Left lung (tissue), 10 donors: Measurements from ENCODE around the gene EPHX1. TPM values are rescaled to one million over a fixed set of nuclear protein-coding genes. Genes with fewer than 3 reads are reported as not detected.

ENCODE experiments used
- ATAC-seq: fragments of 200-7000 bp; cut with Tn5 transposase; one replicate; pipeline ENCODE4 v1.9.1; 2020; ENCODE audit warnings: moderate library complexity
- DNase-seq, 4 donors: peaks; one replicate each; pipeline ENCODE4 v3.0.0-alpha.2; 2013 to 2020
- H3K27ac ChIP-seq, 2 donors: fragments of 200-600 bp; sonication (generic) in 1 of 2; one replicate each; pipeline versions ENCODE4 v1.5.0 to v1.8.0; 2020 to 2021
- H3K27me3 ChIP-seq, 2 donors: fragments of 200-600 bp; sonication (generic) in 1 of 2; one replicate each; pipeline versions ENCODE4 v1.5.0 to v1.8.0; 2020 to 2021
- H3K36me3 ChIP-seq, 2 donors: fragments of 200-600 bp; sonication (generic) in 1 of 2; one replicate each; pipeline versions ENCODE4 v1.5.0 to v1.8.0; 2020 to 2021
- H3K4me1 ChIP-seq, 2 donors: fragments of 200-600 bp; one replicate each; pipeline ENCODE4 v1.8.0; 2021
- H3K4me3 ChIP-seq, 2 donors: fragments of 200-600 bp; sonication (generic) in 1 of 2; one replicate each; pipeline versions ENCODE4 v1.5.0 to v1.8.0; 2020 to 2021; ENCODE audit warnings: mild to moderate bottlenecking in 1 of 2
- H3K9me3 ChIP-seq, 2 donors: fragments of 200-600 bp; sonication (generic) in 1 of 2; one replicate each; pipeline versions ENCODE4 v1.5.0 to v1.8.0; 2020 to 2021
- intact Hi-C, 2 donors: fragments of 100-400 bp; cut with DNase I; formaldehyde crosslinking; loops; one replicate each; pipeline versions ENCODE4 v1.11.2 to v1.14.2; 2022
- polyA plus RNA-seq, 6 donors: library from polyadenylated mRNA; unstranded; fragments of 120-200 nt; gene quantifications; one replicate each; pipeline ENCODE4 v1.2.1, GENCODE V29; 2013; ENCODE audit not compliant: insufficient read length in 6 of 6
- total RNA-seq, 2 donors: library from RNA; stranded (reverse); fragmentation: NEBNext Ultra II Directional; extraction: Animal tissue kit (Norgen Biotek cat#: 25700); gene quantifications; one replicate each; pipeline ENCODE4 v1.2.1, GENCODE V29; 2021
- TF ChIP-seq, protein P1 (sequence below), 2 donors: fragments of 200-600 bp; sonication (generic) in 1 of 2; IDR thresholded peaks; one replicate each; pipeline versions ENCODE4 v1.5.0 to v1.8.0; 2021; ENCODE audit warnings: antibody characterized with exemption in 2 of 2
- donor health status: DM: no; HTN: yes; CAD: no.
- donor health status: DM: no; HTN: no; CAD: no.

Gene EPHX1
- total and polyA plus RNA-seq, 8 donors, result 109 to 305 (median 119) TPM

DNA sequence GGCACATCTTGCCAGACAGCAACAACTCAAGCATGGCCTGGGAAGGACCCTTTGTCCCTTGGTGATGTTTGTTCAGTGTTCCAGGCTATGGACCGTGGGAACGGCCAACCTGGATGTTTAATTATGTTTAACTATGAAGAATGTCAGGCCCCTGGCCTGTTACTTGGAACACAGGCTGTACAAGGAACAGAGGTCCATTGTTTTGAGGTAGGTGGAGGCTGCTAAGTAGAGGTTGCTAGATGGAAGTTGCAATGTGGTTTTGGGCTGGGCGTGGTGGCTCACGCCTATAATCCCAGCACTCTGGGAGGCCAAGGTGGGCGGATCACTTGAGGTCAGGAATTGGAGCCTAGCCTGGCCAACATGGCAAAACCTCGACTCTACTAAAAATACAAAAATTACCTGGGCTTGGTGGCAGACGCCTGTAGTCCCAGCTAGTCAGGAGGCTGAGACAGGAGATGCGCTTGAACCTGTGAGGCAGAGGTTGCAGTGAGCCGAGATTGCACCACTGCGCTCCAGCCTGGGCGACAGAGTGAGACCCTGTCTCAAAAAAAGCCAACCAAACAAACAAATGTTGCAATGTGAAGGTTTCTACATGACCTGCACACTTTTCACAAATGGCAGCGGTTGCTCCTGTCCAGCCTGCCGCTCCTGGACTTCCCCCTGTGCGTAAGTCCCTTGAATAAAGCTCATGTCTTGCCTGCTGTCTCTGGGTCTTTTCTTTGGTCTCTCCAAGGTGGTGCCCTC is 81.5 kb downstream of the EPHX1 start:
- Histone ChIP-seq H3K9me3 (no peaks in the 10 kb centered on the region), H3K27me3 (peaks cover 0 to 6% of the 10 kb centered on the region in 2 donors), H3K27ac (no peak overlapping the region), H3K4me3 (no peak overlapping the region), H3K36me3 (no peaks in the 10 kb centered on the region), H3K4me1 (peaks cover 0 to under 1% of the 10 kb centered on the region in 2 donors)
- ATAC-seq (no peak), DNase-seq (no peak)
- TF ChIP-seq, protein P1, sequence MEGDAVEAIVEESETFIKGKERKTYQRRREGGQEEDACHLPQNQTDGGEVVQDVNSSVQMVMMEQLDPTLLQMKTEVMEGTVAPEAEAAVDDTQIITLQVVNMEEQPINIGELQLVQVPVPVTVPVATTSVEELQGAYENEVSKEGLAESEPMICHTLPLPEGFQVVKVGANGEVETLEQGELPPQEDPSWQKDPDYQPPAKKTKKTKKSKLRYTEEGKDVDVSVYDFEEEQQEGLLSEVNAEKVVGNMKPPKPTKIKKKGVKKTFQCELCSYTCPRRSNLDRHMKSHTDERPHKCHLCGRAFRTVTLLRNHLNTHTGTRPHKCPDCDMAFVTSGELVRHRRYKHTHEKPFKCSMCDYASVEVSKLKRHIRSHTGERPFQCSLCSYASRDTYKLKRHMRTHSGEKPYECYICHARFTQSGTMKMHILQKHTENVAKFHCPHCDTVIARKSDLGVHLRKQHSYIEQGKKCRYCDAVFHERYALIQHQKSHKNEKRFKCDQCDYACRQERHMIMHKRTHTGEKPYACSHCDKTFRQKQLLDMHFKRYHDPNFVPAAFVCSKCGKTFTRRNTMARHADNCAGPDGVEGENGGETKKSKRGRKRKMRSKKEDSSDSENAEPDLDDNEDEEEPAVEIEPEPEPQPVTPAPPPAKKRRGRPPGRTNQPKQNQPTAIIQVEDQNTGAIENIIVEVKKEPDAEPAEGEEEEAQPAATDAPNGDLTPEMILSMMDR (IDR thresholded peaks at IDR 0.05), result no peak
- intact Hi-C loops, result no loop called here

DNA sequence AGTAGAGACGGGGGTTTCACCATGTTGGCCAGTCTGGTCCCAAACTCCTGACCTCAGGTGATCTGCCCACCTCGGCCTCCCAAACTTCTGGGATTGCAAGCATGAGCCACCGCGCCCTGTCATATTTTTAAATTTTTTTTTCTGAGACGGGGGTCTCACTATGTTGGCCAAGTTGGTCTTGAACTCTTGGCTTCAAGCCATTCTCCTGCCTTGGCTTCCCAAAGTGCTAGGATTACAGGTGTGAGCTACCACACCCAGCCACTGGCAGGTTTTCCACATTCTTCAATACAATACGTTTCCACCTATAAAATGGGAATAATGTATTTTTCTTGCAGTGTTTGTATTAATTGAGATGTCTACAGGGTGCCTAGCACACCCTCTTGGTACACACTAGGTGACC is 82.4 kb downstream of the EPHX1 start:
- peaks cover 0 to 6% of the 10 kb centered on the region in 2 donors for H3K27me3 ChIP-seq

More for the DNA sequence above, 82.4 kb downstream of the EPHX1 start:
- intact Hi-C loops, result no loop called here
- TF ChIP-seq, protein P1 (IDR thresholded peaks at IDR 0.05), result no peak
- Histone ChIP-seq H3K27ac (no peak overlapping the region), H3K9me3 (no peaks in the 10 kb centered on the region), H3K4me1 (peaks cover 0 to 10% of the 10 kb centered on the region in 2 donors), H3K36me3 (no peaks in the 10 kb centered on the region), H3K4me3 (no peak overlapping the region)
- ATAC-seq (no peak), DNase-seq (no peak)

Other genes starting within 250 kb of the EPHX1 start
- gene ENAH, start 157.0 kb upstream of the EPHX1 start, total RNA-seq, result 100 to 1,000 TPM; 106 to 142 TPM
- gene ENAH, start 157.0 kb upstream of the EPHX1 start, polyA plus RNA-seq, result 100 to 1,000 TPM; 198 to 255 (median 248) TPM
- gene SRP9, start 32.3 kb upstream of the EPHX1 start, total RNA-seq, result 100 to 1,000 TPM; 195 to 204 TPM
- gene SRP9, start 32.3 kb upstream of the EPHX1 start, polyA plus RNA-seq, result 100 to 1,000 TPM; 361 to 428 (median 397) TPM
- gene TMEM63A, start 72.3 kb downstream of the EPHX1 start, total RNA-seq, result 10 to 100 TPM; 77.4 to 98.5 TPM
- 100 to 1,000 TPM in 5 of 6 donors, 10 to 100 TPM in 1; 83.8 to 167 (median 127) TPM for gene TMEM63A, start 72.3 kb downstream of the EPHX1 start, polyA plus RNA-seq
- gene LEFTY1, start 79.0 kb downstream of the EPHX1 start, total RNA-seq, result under 1 TPM in 1 of 2 donors, not detected in 1; 0.61 TPM
- gene LEFTY1, start 79.0 kb downstream of the EPHX1 start, polyA plus RNA-seq, result 1 to 10 TPM; 1.9 to 6.9 (median 3.9) TPM
- gene PYCR2, start 114.1 kb downstream of the EPHX1 start, total RNA-seq, result 10 to 100 TPM; 52.7 to 59.8 TPM
- gene PYCR2, start 114.1 kb downstream of the EPHX1 start, polyA plus RNA-seq, result 10 to 100 TPM; 54.9 to 68.7 (median 57.1) TPM
- gene LEFTY2, start 131.1 kb downstream of the EPHX1 start, total RNA-seq, result under 1 TPM in 1 of 2 donors, not detected in 1; 0.17 TPM
- gene LEFTY2, start 131.1 kb downstream of the EPHX1 start, polyA plus RNA-seq, result 1 to 10 TPM; 1.1 to 2.4 (median 1.6) TPM
- 10 to 100 TPM; 15.8 to 17.1 TPM for gene SDE2, start 189.2 kb downstream of the EPHX1 start, total RNA-seq
- 10 to 100 TPM; 19.3 to 22.6 (median 21.8) TPM for gene SDE2, start 189.2 kb downstream of the EPHX1 start, polyA plus RNA-seq